Activated T-cell treated with anti-CD3 and anti-CD28 coated beads for 48 hours (primary cell): ENCODE results near the gene INS.
A peak's percentile ranks its signal among the peaks of the same experiment; 100 is the strongest.
"Not testable (repeated sequence)": the region's sequence is repeated elsewhere in the genome, so short reads cannot be mapped to it uniquely, and the experiment has no call there.

Source experiments
- DNase-seq: peaks from one replicate; pipeline ENCODE4 v3.0.0-alpha.2; 2020; ENCODE audit warnings: low read depth

The INS gene

DNA sequence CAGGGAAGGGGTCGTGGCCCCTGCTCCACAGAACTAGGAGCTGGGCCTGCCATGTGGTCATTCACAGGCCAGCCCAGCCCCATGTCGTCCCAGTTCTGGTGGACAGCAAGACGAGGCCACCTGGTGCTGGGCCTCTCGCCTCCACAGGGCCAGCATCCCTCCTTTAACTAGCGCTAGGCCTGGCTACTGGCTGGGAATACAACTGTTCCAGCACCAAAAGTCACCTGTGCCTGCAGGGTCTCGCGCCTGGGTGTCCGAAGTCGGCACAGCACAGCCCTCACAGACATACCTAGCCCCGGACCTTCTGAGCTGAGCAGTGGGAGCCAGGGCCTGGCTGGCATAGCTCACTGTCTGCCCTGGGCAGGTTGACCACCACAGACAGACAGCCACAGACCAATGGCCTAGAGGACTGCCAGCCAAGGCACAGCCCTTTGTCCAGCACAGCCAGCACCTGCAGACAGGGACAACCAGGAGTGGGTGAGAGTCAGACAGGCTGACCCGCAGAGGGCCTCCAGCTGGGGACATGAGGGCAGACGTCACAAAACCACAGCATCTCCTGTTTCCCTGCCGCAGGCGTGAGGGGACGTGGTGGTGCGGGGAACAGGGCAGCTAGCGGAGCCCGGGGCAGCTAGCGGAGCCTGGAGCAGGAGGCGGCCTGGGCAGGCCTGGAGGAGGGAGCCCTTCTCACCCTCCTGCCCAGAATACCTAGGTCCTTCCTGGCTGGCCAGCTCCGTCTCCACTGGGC lies 37.8 kb upstream of the INS start:
- DNase-seq: no peak

GRCh38 chr11:2197771-2198520 lies 36.9 kb upstream of the INS start:
- DNase-seq: no peak

DNA sequence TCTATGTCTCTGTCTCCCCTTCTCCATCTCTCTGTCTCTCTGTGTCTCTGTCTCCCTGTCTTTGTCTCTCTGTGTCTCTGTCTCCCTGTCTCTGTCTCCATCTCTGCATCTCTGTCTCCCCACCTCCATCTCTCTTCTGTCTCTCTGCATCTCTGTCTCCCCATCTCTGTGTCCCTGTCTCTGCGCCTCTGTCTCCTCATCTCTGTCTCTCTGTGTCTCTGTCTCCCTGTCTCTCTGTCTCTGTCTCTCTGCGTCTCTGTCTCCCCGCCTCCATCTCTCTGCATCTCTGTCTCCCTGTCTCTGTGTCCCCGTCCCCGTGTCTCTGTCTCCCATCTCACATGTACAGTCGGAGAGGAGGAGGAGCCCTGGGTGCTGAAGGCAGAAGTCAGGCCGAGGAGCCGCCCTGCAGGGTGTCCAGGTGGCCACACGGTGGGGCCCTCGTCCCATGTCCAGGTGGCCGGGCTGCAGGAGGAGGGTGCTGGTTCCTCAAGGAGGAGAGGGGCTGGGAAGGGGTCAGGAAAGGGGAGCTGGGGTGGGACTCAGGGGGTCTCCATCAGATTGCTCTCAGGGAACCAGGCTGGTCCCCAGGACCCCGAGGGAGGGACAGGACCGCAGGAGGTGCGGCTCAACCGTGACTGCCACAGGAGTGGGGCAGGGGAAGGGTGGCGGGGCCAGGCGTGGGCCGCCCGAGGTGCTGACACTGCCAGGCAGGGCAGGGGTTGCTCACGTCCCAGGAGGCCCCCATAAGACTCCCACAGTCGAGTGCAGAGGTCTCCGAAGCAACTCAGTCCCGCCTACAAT lies 36.2 kb upstream of the INS start:
- DNase-seq: peak; percentile 68

GRCh38 chr11:2195756-2196088 lies 34.7 kb upstream of the INS start:
- no peak for DNase-seq

DNA sequence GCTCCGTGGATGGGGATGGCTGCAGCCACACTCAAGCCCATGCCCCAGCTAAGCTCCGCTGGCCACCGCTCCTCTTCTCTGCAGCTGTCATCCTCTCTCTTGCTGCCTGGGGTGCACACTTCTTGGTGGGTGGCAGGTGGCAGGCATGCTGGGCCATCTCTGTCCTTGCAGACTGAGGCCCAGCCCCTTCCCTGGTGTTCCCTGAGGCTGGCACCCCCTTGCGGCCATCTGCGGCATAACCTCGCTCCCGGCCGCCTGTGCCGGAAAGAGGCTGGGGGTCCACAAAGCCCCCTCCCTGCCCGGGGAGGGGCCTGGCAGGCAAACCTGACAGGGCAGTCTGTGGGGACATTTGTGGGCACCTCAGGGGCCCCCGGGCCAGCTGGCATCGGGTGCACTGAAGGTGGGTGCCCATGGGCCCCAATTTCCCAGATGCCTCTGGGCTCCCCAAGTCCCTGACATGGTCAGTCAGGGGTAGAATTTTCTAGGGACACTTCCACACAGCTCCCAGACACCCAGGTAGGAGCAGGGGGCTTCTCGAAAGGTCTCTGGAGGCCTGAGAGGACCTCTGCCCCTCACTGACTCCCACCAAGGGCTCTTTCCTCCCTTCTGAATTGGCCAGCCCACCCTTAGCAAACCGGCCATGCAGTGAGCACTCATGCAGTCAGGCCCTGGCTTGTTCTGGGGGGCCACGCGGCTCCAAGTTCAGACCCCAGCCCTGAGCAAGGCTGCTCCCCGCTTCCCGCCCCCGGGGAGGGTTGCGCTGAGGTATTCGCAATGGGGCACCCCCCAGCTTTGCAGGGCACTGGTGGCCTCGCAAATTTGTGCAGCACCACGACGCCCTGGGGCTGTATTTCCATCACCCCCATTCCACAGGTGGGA lies 34.1 kb upstream of the INS start:
- peak; percentile 50 for DNase-seq

DNA sequence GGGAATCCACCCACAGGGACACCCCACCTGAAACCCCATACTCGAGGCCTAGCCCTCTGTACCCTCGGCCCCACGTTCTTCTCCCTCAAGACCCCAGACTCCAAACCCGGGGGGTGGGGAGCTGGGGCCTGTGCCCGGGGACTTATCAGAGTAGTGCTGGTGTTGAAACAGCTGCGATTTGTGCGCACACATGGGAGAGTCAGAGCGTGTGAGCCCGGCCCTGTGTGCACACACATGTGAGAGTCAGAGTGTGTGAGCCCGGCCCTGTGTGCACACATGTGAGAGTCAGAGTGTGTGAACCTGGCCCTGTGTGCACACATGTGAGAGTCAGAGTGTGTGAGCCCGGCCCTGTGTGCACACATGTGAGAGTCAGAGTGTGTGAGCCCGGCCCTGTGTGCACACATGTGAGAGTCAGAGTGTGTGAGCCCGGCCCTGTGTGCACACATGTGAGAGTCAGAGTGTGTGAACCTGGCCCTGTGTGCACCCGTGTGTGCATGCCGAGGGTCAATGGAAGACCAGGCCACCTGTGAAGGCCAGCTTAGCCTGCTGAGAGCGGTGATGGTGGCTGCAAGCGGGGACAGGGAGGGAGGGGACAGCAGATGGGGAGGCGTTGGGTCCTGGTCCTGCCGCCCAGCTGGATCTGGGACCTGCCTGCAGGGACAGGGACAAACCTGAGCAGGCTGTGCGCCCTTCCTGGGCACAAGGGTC lies 33.0 kb upstream of the INS start:
- not testable (repeated sequence) for DNase-seq

DNA sequence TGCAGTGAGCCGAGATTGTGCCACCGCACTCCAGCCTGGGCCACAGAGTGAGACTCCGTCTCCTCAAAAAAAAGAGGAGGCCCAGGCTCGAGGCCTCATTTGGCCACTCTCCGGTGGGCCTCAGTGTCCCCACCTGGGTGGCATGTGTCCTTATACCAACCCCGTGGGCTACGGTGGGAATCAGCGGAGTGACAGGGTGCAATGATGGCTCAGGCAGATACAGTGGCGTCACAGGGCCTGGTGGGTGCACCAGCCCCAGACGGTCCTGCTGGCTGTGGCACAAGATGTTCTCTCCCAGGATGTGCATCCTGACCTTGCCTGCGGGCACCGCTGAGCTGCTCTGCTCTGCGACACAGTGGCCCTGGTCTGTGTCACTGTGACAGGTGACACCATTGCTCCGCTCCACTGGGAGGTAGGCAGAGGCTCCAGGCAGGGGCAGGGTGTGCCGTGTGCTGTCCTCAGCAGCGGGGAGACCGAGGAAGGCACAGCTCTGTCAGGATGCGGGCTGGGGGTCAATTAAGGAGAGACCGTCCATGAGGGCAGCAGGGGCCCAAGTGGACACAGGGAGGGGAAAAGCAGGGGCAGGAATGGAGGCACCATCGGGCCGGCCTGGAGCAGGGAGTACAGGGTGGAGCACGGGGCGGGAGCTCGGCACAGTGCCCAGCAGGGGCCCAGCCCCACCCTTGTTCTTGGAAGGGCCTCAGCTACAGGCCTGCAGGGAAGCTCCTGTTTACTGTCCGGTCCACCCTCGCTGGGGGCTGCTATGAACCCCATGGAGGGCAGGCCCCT lies 32.3 kb upstream of the INS start:
- DNase-seq: no peak

DNA sequence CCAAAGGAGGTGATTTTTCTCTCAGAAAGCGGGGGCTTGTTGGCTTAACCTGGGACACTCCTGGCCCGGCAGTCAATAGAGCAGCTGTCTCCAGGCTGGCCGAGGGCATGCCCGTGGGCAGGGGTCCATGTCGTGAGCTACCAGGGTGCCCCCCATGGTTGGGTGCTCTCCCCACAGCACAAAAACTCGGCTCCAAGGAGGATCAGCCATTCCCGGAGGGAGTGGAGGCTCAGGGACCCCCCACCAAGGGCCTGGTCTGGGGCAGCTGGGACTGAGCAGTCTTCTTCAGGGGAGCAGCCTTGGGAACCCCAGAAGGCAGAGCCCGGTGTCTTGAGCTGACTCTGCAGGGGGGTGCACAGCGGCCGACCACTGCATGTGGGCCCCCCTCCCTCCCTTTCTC lies 31.4 kb upstream of the INS start:
- DNase-seq: no peak

DNA sequence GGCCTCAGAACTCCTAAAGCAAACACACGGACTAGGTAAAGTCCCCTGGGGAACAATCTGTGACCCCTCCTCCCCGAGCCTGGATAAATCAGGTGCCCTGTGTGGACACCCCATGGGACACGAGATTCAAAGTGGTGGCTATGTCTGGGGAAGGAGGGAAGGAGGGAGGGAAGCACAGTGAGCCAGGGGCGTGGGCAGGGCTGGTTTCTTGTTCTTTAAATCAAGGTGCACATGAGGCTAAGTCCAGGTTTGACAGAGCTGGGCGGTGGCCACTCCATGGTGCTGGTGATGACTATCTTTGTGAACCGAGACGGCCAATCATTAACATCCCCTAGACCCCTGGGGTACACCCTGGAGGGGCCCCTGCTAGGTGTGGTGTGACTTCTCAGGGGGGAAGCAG lies 30.9 kb upstream of the INS start:
- no peak for DNase-seq

- no peak for DNase-seq
Observed at GRCh38 chr11:2190657-2191471, 29.9 kb upstream of the INS start.

DNA sequence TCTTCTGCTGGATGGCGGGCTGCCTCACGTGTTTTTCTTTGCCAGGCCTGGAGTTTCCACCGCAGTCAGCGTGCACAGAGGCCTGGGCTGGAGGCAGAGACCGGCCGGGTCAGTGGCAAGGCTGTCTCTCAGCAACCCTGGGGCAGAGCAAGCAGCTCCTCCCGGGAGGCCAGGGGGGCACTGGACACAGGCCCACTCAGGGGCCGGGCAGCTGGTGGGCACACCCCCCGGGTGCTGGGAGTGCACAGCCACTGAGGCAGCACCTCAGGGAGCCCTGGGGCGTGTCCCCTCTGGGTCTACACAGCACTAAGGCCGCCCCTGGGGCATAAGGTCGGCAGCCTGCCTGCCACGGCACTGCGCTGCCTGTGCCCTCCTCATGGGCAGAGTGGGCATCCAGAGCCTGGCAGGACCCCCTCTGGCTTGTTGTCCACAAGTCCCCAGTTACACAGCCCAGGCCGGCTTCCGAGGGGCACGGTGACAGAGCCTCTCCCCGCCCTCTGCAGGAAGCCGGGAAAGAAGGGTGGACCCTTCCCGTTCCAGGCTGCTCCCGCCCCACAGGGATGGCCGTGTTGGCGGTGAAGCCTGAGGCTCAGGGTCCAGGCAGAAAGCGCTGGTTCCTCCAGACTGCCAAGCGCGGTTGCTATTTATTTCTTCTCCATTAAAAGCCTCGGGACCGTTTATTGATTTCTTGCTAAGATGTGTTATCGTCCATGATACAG lies 29.1 kb upstream of the INS start:
- DNase-seq: no peak

DNA sequence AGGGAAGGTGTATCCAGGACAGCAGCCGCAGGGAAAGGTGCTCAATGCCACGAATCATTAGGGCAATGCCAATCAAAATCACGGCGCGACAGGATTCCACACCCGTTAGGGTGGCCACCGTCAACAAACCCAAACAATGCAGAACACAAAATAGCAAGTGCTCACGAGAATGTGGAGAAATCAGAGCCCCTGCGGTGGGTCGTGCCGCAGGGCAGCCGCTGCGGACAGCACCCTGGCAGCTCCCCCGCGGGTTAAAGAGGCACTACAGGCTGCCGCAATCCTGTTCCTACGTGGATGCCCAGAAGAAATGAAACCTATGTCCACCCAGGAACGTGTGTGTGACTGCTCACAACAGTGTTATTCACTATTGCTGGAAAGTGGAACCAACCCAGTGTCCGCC lies 27.7 kb upstream of the INS start:
- no peak for DNase-seq

DNA sequence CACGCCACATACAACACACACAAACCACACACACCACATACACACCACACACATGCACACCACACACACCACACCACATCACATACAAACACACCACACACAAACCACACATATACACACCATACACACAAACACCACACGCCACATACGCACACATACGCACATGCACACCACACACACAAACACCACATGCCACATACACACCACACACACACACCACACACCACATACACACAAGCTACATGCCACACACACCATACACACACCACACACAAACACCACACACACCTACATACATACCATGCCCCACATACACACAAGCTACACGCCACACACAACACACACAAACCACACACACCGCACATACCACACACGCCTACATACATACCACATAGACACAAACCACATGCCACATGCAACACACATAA lies 26.3 kb upstream of the INS start:
- DNase-seq: no peak

GRCh38 chr11:2186669-2187279 lies 25.8 kb upstream of the INS start:
- DNase-seq: peak; percentile 31

GRCh38 chr11:2185324-2186085 lies 24.5 kb upstream of the INS start:
- DNase-seq: no peak

- no peak for DNase-seq
Observed at GRCh38 chr11:2182692-2183474, 21.9 kb upstream of the INS start.

DNA sequence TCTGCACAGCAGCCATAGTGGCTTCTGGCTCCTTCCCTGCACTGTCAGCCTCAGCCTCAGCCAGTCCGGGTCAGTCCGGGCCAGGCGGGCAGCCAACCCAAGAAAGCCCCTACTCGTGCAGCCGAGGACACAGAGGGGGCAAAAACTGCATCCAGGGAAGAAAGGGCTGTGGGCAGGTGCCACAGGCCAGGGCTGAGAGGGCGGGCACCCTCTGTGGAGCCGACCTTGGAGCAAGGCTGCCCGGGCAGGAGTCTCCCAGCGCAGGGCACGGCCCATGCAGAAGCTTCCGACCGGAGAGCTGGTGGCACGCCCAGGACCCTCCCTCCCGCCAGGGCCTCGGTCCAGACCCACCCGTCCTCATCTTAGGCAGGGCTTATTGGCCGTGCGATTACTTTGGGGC lies 21.1 kb upstream of the INS start:
- DNase-seq: no peak
